H9 (cell line): Measurements from ENCODE around the gene MSI2. TPM values are rescaled to one million over a fixed set of nuclear protein-coding genes. Genes with fewer than 3 reads are reported as not detected.

Source experiments
- DNase-seq: peaks from one replicate; pipeline ENCODE4 v3.0.0-alpha.2; 2017
- H2AFZ ChIP-seq: one replicate; pipeline ENCODE4 v1.6.1; 2013; ENCODE audit warnings: mild to moderate bottlenecking, low read length, control low read depth, moderate library complexity
- H2AK5ac ChIP-seq: 2 replicates; pipeline ENCODE4 v1.6.1; 2013; ENCODE audit warnings: low read length, control low read depth, mixed read lengths; ENCODE audit not compliant: insufficient read length
- H2BK120ac ChIP-seq: one replicate; pipeline ENCODE4 v1.6.1; 2013; ENCODE audit warnings: low read depth, mild to moderate bottlenecking, low read length, control low read depth, inconsistent platforms; ENCODE audit not compliant: poor library complexity, severe bottlenecking
- H2BK12ac ChIP-seq: 2 replicates; pipeline ENCODE4 v1.6.1; 2013; ENCODE audit warnings: low read length, control low read depth, mixed read lengths, low read depth; ENCODE audit not compliant: insufficient read length
- H2BK15ac ChIP-seq: 2 replicates; pipeline ENCODE4 v1.6.1; 2013; ENCODE audit warnings: low read depth, low read length, control low read depth
- H2BK20ac ChIP-seq: one replicate; pipeline ENCODE4 v1.6.1; 2013; ENCODE audit warnings: low read depth, mild to moderate bottlenecking, low read length, control low read depth, inconsistent platforms; ENCODE audit not compliant: poor library complexity, severe bottlenecking
- H2BK5ac ChIP-seq: 2 replicates; pipeline ENCODE4 v1.6.1; 2013; ENCODE audit warnings: low read length, control low read depth, mixed read lengths; ENCODE audit not compliant: insufficient read length
- H3K14ac ChIP-seq: 2 replicates; pipeline ENCODE4 v1.6.1; 2013; ENCODE audit warnings: low read length, control low read depth; ENCODE audit not compliant: insufficient read depth
- H3K18ac ChIP-seq: 2 replicates; pipeline ENCODE4 v1.6.1; 2013; ENCODE audit warnings: low read depth, mild to moderate bottlenecking, mixed read lengths, low read length, control low read depth; ENCODE audit not compliant: insufficient read length
- H3K23ac ChIP-seq: 2 replicates; pipeline ENCODE4 v1.6.1; 2013; ENCODE audit warnings: low read length, control low read depth, mixed read lengths, low read depth; ENCODE audit not compliant: insufficient read length
- H3K23me2 ChIP-seq: 2 replicates; pipeline ENCODE4 v1.6.1; 2013; ENCODE audit warnings: low read depth, mild to moderate bottlenecking, mixed read lengths, low read length, control low read depth; ENCODE audit not compliant: insufficient read length, poor library complexity, severe bottlenecking
- H3K27ac ChIP-seq: 2 replicates; pipeline ENCODE4 v1.5.1; 2013; ENCODE audit warnings: low read length, control low read depth, mixed read lengths, low read depth; ENCODE audit not compliant: insufficient read length
- H3K27me3 ChIP-seq: 2 replicates; pipeline ENCODE4 v1.6.1; 2013; ENCODE audit warnings: low read length, control low read depth, inconsistent platforms; ENCODE audit not compliant: insufficient read depth
- H3K4ac ChIP-seq: 2 replicates; pipeline ENCODE4 v1.6.1; 2013; ENCODE audit warnings: low read depth, mild to moderate bottlenecking, control low read depth, inconsistent platforms, low read length, moderate library complexity
- H3K4me1 ChIP-seq: 2 replicates; pipeline ENCODE4 v1.6.1; 2013; ENCODE audit warnings: low read length, control low read depth, inconsistent platforms; ENCODE audit not compliant: insufficient read depth
- H3K4me2 ChIP-seq: 2 replicates; pipeline ENCODE4 v1.6.1; 2013; ENCODE audit warnings: low read length, control low read depth, mixed read lengths; ENCODE audit not compliant: insufficient read length, insufficient read depth
- H3K56ac ChIP-seq: 2 replicates; pipeline ENCODE4 v1.6.1; 2013; ENCODE audit warnings: low read depth, mild to moderate bottlenecking, mixed read lengths, low read length, control low read depth; ENCODE audit not compliant: insufficient read length
- H3K79me1 ChIP-seq: 2 replicates; pipeline ENCODE4 v1.6.1; 2013; ENCODE audit warnings: low read depth, mild to moderate bottlenecking, moderate library complexity, low read length, control low read depth, inconsistent platforms; ENCODE audit not compliant: insufficient read depth, poor library complexity, severe bottlenecking
- H3K79me2 ChIP-seq: 2 replicates; pipeline ENCODE4 v1.6.1; 2013; ENCODE audit warnings: low read length, control low read depth, inconsistent platforms; ENCODE audit not compliant: insufficient read depth
- H3K9ac ChIP-seq: 2 replicates; pipeline ENCODE4 v1.6.1; 2013; ENCODE audit warnings: low read length, control low read depth, mixed read lengths; ENCODE audit not compliant: insufficient read length; ENCODE audit errors: extremely low read depth
- H3K9me3 ChIP-seq: one replicate; pipeline ENCODE4 v1.6.1; 2013; ENCODE audit warnings: low read depth, low read length, inconsistent platforms; ENCODE audit not compliant: control insufficient read depth
- H3T11ph ChIP-seq: one replicate; pipeline ENCODE4 v1.6.1; 2013; ENCODE audit warnings: mild to moderate bottlenecking, low read length, control low read depth, inconsistent platforms
- H4K20me1 ChIP-seq: one replicate; pipeline ENCODE4 v1.6.1; 2013; ENCODE audit not compliant: control insufficient read depth, insufficient read length, insufficient read depth
- H4K5ac ChIP-seq: 2 replicates; pipeline ENCODE4 v1.6.1; 2013; ENCODE audit warnings: low read depth, mild to moderate bottlenecking, mixed read lengths, low read length, control low read depth; ENCODE audit not compliant: insufficient read length
- H4K8ac ChIP-seq: replicated peaks from 2 replicates; pipeline ENCODE4 v1.6.1; 2013; ENCODE audit warnings: low read length, control low read depth, mixed read lengths, low read depth; ENCODE audit not compliant: insufficient read length
- H4K91ac ChIP-seq: 2 replicates; pipeline ENCODE4 v1.6.1; 2013; ENCODE audit warnings: low read depth, mild to moderate bottlenecking, moderate library complexity, mixed read lengths, low read length, control low read depth; ENCODE audit not compliant: insufficient read length
- H3K27ac Mint-ChIP-seq, 3 experiments: 2 replicates in 2 of 3; 3 replicates in 1 of 3; pipeline ENCODE4 v1.8.0; 2020 to 2021; ENCODE audit warnings: mixed read lengths in 3 of 3, mild to moderate bottlenecking in 1 of 3, moderate library complexity in 1 of 3
- H3K27me3 Mint-ChIP-seq: 2 replicates; pipeline ENCODE4 v1.8.0; 2021; ENCODE audit warnings: low read depth, mild to moderate bottlenecking, moderate library complexity, mixed read lengths
- H3K36me3 Mint-ChIP-seq, 3 experiments: 2 replicates in 2 of 3; 3 replicates in 1 of 3; pipeline ENCODE4 v1.8.0; 2020 to 2021; ENCODE audit warnings: low read depth in 3 of 3, mixed read lengths in 3 of 3; ENCODE audit not compliant: insufficient read depth in 1 of 3
- H3K4me1 Mint-ChIP-seq, 2 experiments: 2 replicates each; pipeline ENCODE4 v1.8.0; 2020; ENCODE audit warnings: mixed read lengths in 2 of 2
- H3K4me3 Mint-ChIP-seq, 2 experiments: 2 replicates in 1 of 2; 3 replicates in 1 of 2; pipeline ENCODE4 v1.8.0; 2020 to 2021; ENCODE audit warnings: mild to moderate bottlenecking in 2 of 2, mixed read lengths in 2 of 2, moderate library complexity in 1 of 2
- H3K9me3 Mint-ChIP-seq, 2 experiments: 2 replicates in 1 of 2; 3 replicates in 1 of 2; pipeline ENCODE4 v1.8.0; 2020; ENCODE audit warnings: mild to moderate bottlenecking in 2 of 2, mixed read lengths in 2 of 2, moderate library complexity in 1 of 2
- WGBS: extraction: QIAGEN DNeasy Blood & Tissue Kit; methylation state at CpG from one replicate; pipeline ENCODE4 v1.1.7; 2013; ENCODE audit warnings: missing lambda C conversion rate, low lambda C conversion rate, mixed read lengths; ENCODE audit not compliant: insufficient read length; ENCODE audit errors: extremely low coverage; 5-methylcytosine and 5-hydroxymethylcytosine counted together
- total RNA-seq: library from RNA; stranded (reverse); gene quantifications from 2 replicates; pipeline ENCODE4 v1.2.1, GENCODE V29; 2021
- TF ChIP-seq, protein P1 (sequence below): fragments of 200-600 bp; sonication (generic); conservative IDR thresholded peaks from 3 replicates; pipeline ENCODE4 v1.8.0; 2021; ENCODE audit warnings: antibody characterized with exemption, mild to moderate bottlenecking

The MSI2 gene
- total RNA-seq, 1 experiment from 2014 or later: 98.5 TPM

DNA sequence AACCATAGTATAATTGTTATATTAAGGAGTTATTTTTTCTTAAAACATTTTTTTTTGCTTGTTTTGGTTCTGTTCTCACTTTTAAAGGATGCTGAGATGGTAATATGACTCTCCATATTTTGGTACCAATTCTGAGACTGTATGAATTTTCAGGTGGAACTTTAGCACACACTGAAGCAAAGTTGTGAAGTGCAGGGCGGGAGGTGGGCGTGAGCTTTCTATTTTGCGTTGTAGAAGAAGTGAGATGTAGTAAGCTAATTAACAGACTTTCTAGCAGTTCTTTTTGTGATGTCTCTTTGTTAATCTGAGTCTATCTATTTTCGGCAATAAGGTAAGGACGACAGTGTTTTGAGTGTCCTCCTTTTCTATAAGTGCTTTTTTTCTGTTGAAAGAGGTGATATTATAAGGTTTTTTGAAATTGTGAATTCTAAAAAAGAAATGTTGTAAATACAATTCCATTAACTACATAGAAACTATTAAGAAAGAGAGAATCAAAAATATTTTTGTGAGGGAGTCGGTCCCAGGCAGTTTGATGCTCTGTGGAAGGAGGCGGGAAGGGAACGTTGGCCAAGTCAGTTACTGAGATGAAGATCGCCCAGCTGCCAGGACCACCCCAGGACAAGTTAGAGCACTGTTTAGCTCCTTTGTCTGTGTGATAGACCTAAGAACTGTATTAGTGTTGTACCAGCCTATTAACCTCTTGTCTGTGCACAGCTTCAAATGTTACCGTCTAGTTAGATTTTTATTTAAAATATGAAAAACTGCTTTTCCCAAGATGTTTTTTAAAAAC is 423.8 kb downstream of the MSI2 start:
- H3K79me2 ChIP-seq: no peaks in the 10 kb centered on the region
- no peak overlapping the region for H2AK5ac ChIP-seq
- H3K27me3 ChIP-seq: no peaks in the 10 kb centered on the region
- no peak overlapping the region for H3K23ac ChIP-seq
- H2BK15ac ChIP-seq: no peak overlapping the region
- H3K27ac ChIP-seq: no peak overlapping the region
- no peak overlapping the region for H3K18ac ChIP-seq
- no CpG with 5 or more reads among the region's 10 CpGs for WGBS
- H2AFZ ChIP-seq: no peak overlapping the region
- H3K9me3 ChIP-seq: no peaks in the 10 kb centered on the region
- no peaks in the 10 kb centered on the region for H3K27me3 Mint-ChIP-seq
- no peak overlapping the region for H3K56ac ChIP-seq
- H3K36me3 Mint-ChIP-seq: peaks cover 2 to 22% (median 13%) of the 10 kb centered on the region in 3 experiments; a peak in 5 of 7 replicates
- no peak for DNase-seq
- no peak overlapping the region for H3K9ac ChIP-seq
- H2BK120ac ChIP-seq: no peak overlapping the region
- H4K8ac ChIP-seq: no peak overlapping the region
- no peak overlapping the region for H3K4ac ChIP-seq
- H3K27ac Mint-ChIP-seq: no peak overlapping the region
- H3K4me1 Mint-ChIP-seq: peaks cover 15 to 34% of the 10 kb centered on the region in 2 experiments
- H3K4me1 ChIP-seq: peaks cover under 1% of the 10 kb centered on the region; the same call in 1 of the 2 replicates
- H2BK20ac ChIP-seq: no peak overlapping the region
- H4K91ac ChIP-seq: no peak overlapping the region
- no peaks in the 10 kb centered on the region for H4K20me1 ChIP-seq
- no peaks in the 10 kb centered on the region for H3K23me2 ChIP-seq
- no peak overlapping the region for H4K5ac ChIP-seq
- H3K14ac ChIP-seq: no peak overlapping the region
- H3K4me3 Mint-ChIP-seq: no peak overlapping the region
- no peak overlapping the region for H2BK12ac ChIP-seq
- no peaks in the 10 kb centered on the region for H3K9me3 Mint-ChIP-seq
- no peak overlapping the region for H3K4me2 ChIP-seq
- H3T11ph ChIP-seq: no peak overlapping the region
- H3K79me1 ChIP-seq: no peaks in the 10 kb centered on the region
- TF ChIP-seq, protein P1, sequence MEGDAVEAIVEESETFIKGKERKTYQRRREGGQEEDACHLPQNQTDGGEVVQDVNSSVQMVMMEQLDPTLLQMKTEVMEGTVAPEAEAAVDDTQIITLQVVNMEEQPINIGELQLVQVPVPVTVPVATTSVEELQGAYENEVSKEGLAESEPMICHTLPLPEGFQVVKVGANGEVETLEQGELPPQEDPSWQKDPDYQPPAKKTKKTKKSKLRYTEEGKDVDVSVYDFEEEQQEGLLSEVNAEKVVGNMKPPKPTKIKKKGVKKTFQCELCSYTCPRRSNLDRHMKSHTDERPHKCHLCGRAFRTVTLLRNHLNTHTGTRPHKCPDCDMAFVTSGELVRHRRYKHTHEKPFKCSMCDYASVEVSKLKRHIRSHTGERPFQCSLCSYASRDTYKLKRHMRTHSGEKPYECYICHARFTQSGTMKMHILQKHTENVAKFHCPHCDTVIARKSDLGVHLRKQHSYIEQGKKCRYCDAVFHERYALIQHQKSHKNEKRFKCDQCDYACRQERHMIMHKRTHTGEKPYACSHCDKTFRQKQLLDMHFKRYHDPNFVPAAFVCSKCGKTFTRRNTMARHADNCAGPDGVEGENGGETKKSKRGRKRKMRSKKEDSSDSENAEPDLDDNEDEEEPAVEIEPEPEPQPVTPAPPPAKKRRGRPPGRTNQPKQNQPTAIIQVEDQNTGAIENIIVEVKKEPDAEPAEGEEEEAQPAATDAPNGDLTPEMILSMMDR: no peak
- no peak overlapping the region for H2BK5ac ChIP-seq
